Body of pancreas (tissue), 4 donors: ENCODE measurements around the gene TRIM10.

Source experiments
- CTCF ChIP-seq, 7 experiments: fragments of 450-650 bp in 4 of 7; fragments of 200-600 bp in 3 of 7; sonication (generic) in 3 of 7; IDR thresholded peaks; one replicate each; pipeline ENCODE4 v1.5.1; 2016 to 2019; ENCODE audit warnings: antibody characterized with exemption in 7 of 7
- POLR2A ChIP-seq, 3 donors: fragments of 450-650 bp; IDR thresholded peaks; one replicate each; pipeline ENCODE4 v1.6.1; 2016; ENCODE audit warnings: antibody characterized with exemption in 3 of 3, mild to moderate bottlenecking in 2 of 3

GRCh38 chr6:30151580-30151979, 9.4 kb downstream of the TRIM10 start:
- TF ChIP-seq CTCF (IDR thresholded peaks at IDR 0.05) (no peak), POLR2A (IDR thresholded peaks at IDR 0.05) (no peak)
